Measurements from ENCODE around the gene PFKFB3.

PFKFB3 gene

DNA sequence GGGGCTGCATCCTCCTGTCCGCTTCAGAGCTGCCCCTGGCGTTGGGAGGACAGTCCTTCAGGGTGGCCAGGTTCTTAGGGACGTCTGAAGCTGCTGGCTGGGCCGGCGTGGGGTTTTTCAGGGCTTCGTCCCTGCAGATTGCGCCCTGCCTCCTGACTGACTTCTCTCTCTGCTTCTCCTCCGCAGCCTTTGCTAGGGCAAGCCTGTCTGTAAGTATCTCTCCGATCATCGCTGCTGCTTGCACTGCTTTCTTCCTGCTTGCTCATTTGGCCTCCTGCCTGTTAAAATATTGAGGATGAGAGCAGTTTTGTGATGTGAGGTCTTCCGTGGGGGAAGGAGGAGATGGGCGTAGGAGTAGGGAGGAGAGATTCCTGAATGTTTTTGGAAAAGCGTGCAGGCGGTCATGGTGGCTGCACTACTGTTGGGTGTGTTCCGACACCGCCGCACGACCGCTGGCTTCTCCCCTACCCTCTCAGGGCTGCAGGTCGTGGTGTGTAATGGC, 25.3 kb downstream of the PFKFB3 start:
- Mint-ChIP-seq H3K27me3 (ENCODE audit: low read depth) (no peaks in the 10 kb centered on the region), H3K36me3 (ENCODE audit: low read depth) (peaks cover 75% of the 10 kb centered on the region), H3K4me1 (peaks cover 16% of the 10 kb centered on the region), H3K9me3 (no peaks in the 10 kb centered on the region), H3K4me3 (peak overlapping the region; percentile 8 to 20 (median 15)), H3K27ac (peak overlapping the region; percentile 87 to 96 (median 95))
- TF ChIP-seq, protein P1, sequence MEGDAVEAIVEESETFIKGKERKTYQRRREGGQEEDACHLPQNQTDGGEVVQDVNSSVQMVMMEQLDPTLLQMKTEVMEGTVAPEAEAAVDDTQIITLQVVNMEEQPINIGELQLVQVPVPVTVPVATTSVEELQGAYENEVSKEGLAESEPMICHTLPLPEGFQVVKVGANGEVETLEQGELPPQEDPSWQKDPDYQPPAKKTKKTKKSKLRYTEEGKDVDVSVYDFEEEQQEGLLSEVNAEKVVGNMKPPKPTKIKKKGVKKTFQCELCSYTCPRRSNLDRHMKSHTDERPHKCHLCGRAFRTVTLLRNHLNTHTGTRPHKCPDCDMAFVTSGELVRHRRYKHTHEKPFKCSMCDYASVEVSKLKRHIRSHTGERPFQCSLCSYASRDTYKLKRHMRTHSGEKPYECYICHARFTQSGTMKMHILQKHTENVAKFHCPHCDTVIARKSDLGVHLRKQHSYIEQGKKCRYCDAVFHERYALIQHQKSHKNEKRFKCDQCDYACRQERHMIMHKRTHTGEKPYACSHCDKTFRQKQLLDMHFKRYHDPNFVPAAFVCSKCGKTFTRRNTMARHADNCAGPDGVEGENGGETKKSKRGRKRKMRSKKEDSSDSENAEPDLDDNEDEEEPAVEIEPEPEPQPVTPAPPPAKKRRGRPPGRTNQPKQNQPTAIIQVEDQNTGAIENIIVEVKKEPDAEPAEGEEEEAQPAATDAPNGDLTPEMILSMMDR (IDR thresholded peaks at IDR 0.05; ENCODE audit: unreplicated experiment in 3 of 3): no peak

DNA sequence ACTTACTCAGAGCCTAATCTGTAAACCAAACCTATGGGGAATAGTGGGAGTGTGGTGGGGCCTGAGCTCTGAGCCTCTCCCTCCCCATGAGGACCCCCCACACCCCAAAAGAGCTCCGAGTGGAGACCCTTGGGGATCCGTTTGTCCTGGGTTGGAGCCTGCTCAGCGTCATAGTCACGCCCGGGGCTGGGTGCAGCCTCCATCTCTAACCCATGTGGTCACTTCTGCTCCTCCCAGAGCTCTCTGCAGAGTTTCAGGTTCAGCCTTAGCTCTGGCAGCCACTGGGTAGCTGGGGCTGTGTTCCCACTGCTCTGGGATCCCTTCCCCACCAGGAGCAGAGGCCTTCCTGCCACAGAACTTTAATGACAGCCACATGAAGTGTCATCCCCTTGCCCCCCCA, 25.9 kb downstream of the PFKFB3 start:
- H3K4me3 Mint-ChIP-seq: no peak overlapping the region
- H3K27ac Mint-ChIP-seq: peak overlapping the region; percentile 87 to 96 (median 95)
- H3K4me1 Mint-ChIP-seq: peaks cover 16% of the 10 kb centered on the region
- TF ChIP-seq, protein P1 (IDR thresholded peaks at IDR 0.05; ENCODE audit: unreplicated experiment in 3 of 3): no peak
- peaks cover 74% of the 10 kb centered on the region for H3K36me3 Mint-ChIP-seq (ENCODE audit: low read depth)
- H3K27me3 Mint-ChIP-seq (ENCODE audit: low read depth): no peaks in the 10 kb centered on the region
- no peaks in the 10 kb centered on the region for H3K9me3 Mint-ChIP-seq

DNA sequence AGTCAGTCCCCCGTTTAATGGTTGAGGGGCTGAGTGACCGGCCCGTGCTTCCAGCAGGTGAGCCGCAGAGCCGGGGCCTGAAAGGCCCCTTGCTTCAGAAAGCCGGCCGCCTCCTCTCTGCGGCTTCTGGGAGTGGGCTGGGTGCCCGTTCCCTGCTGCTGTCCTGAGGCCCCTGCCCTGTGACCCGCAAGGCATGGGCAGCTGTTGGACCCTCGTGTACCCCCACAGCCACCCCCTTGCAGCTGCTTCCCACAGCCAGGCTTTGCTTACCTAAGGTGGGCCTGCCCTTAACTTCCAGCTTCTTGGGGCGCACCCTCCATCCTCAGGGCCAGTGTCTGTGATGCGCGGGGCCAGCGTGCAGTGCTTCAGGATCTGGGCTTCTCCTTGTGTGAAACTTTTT, 26.6 kb downstream of the PFKFB3 start:
- H3K27ac Mint-ChIP-seq: no peak overlapping the region
- H3K4me3 Mint-ChIP-seq: no peak overlapping the region
- H3K9me3 Mint-ChIP-seq: no peaks in the 10 kb centered on the region

DNA sequence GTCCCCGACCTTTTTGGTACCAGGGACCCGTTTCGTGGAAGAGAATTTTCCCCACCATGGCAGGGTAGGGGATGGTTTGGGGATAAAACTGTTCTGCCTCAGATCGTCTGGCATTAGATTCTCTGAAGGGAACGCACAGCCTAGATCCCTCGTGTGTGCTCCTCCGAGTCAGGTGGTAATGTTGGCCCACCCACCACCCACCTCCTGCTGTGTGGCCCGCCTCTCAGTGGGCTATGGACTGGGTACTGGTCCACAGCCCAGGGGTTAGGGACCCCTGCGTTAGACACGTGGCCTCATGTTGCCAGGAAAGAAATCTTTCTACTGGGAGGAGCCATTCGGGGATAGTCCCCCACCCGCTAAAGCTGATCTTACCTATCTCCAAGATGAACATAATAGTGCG, 27.0 kb downstream of the PFKFB3 start:
- Mint-ChIP-seq H3K27me3 (ENCODE audit: low read depth) (no peaks in the 10 kb centered on the region), H3K27ac (peak overlapping the region in 2 of 3 experiments; percentile 19 to 29), H3K36me3 (ENCODE audit: low read depth) (peaks cover 74% of the 10 kb centered on the region), H3K9me3 (no peaks in the 10 kb centered on the region), H3K4me1 (peaks cover 16% of the 10 kb centered on the region), H3K4me3 (no peak overlapping the region)
- TF ChIP-seq, protein P1 (IDR thresholded peaks at IDR 0.05; ENCODE audit: unreplicated experiment in 3 of 3): no peak

More for the DNA sequence above, 26.6 kb downstream of the PFKFB3 start:
- peaks cover 74% of the 10 kb centered on the region for H3K36me3 Mint-ChIP-seq (ENCODE audit: low read depth)
- H3K4me1 Mint-ChIP-seq: peaks cover 16% of the 10 kb centered on the region
- no peaks in the 10 kb centered on the region for H3K27me3 Mint-ChIP-seq (ENCODE audit: low read depth)
- TF ChIP-seq, protein P1 (IDR thresholded peaks at IDR 0.05; ENCODE audit: unreplicated experiment in 3 of 3): no peak

DNA sequence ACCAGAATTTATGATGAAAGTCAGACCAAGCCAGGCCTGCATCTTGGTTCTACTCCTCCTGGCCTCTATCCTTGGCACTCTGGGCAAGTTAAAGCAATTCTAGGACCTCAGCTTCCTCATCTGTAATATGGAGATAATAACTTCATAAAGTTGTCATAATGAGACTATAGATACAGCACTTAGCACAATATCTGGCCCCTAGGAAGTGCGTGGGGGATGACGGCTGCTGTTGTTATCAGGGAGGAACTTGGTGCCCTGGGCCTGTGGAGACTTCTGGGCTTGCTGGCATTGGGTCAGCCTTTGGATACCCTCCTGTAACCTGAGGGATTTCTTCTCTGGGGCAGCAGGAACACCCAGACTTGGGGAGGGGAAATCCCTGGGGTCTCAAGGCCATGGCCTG, 27.6 kb downstream of the PFKFB3 start:
- H3K4me3 Mint-ChIP-seq: no peak overlapping the region
- no peaks in the 10 kb centered on the region for H3K9me3 Mint-ChIP-seq
- peaks cover 74% of the 10 kb centered on the region for H3K36me3 Mint-ChIP-seq (ENCODE audit: low read depth)
- H3K27me3 Mint-ChIP-seq (ENCODE audit: low read depth): no peaks in the 10 kb centered on the region
- TF ChIP-seq, protein P1 (IDR thresholded peaks at IDR 0.05; ENCODE audit: unreplicated experiment in 3 of 3): no peak
- peak overlapping the region in 2 of 3 experiments; percentile 19 to 29 for H3K27ac Mint-ChIP-seq
- H3K4me1 Mint-ChIP-seq: peaks cover 16% of the 10 kb centered on the region

DNA sequence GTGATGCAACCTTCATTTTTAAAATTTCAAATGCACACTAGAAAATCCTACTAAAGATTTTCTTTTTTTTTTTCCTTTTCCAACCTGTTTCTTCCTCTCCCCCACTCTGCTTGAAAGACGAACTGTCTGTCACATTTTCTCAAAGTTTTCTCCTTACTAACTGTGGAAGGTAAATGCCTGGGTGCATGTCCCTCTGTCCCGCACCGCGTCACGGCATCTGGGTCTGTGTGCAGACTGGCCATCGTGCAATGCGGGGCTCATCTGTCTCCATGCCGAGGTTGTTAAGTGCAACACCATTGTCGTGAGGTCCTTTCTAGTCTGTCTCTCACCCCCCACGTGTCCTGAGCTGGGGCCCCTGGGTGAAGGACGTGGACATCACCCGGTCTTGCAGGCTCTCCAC, 28.4 kb downstream of the PFKFB3 start:
- peaks cover 11% of the 10 kb centered on the region for H3K4me1 Mint-ChIP-seq
- H3K36me3 Mint-ChIP-seq (ENCODE audit: low read depth): peaks cover 76% of the 10 kb centered on the region
- TF ChIP-seq, protein P1 (IDR thresholded peaks at IDR 0.05; ENCODE audit: unreplicated experiment in 3 of 3): no peak
- H3K27ac Mint-ChIP-seq: peak overlapping the region in 2 of 3 experiments; percentile 11 to 36
- no peaks in the 10 kb centered on the region for H3K27me3 Mint-ChIP-seq (ENCODE audit: low read depth)
- H3K4me3 Mint-ChIP-seq: no peak overlapping the region
- H3K9me3 Mint-ChIP-seq: no peaks in the 10 kb centered on the region
